NCI-H82 treated with DMSO at 0.1 percent for 48 hours (cell line): ENCODE measurements around the gene UROC1.

Source experiments
- DNase-seq: peaks from one replicate; lab custom pipeline; 2025; ENCODE audit not compliant: unreplicated experiment; lab: John Stamatoyannopoulos, UW

UROC1 gene

DNA sequence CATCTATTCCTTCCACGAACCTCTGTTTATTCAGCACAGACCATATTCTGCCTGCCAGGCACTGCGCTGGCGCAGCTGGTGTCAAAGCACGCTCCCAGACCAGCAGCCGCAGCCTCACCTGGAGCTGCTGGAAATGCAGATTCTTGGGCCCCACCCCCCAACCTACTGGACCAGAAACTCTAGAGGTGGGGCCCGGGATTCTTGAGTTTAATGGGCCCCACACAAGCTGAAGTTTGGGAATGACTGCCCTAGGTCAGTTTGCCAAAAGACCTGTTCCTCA lies 13.4 kb upstream of the UROC1 start:
- DNase-seq, result no peak

DNA sequence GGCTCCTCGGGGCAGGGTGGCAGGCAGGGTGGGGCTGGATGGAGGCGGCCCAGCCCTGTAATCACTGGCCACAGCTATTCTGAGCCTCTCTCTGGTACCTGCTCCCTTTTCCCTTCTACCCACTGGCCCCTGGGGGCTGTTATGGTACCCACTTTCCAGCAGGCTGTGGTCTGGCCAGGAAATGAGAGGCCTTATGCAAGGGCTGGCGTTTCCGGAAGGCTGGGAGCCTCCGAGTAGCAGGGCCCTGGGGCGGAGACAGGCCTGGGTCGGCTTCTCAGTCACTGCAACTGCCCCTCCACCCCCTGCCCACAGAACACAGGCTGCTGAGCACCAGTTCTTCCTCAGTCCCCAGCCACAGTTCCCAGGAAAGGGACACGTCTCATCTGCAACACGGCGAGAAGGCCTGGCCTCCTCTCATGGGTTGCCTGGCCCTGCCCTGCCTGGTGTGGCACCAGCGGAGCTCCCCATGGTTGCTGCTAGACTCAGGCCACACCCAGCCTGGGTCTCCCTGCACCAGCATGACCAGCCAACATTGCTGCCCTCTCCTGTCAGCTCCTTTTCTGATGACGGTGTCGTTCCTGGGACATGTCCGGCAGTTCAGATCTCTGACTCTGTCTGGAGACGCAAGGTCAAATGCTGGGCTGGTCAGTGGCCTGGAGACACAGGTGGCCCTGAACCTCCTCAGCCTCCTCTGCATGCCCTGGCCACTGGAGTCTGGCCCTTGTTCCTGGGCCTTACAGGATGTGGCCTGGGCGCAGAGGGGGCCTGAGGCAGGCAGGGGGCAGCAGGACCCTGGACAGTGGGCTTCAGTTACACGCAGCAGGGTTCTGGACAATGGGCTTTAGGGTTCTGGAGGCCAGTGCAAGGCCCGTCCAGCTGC lies 12.8 kb upstream of the UROC1 start:
- DNase-seq, result no peak

DNA sequence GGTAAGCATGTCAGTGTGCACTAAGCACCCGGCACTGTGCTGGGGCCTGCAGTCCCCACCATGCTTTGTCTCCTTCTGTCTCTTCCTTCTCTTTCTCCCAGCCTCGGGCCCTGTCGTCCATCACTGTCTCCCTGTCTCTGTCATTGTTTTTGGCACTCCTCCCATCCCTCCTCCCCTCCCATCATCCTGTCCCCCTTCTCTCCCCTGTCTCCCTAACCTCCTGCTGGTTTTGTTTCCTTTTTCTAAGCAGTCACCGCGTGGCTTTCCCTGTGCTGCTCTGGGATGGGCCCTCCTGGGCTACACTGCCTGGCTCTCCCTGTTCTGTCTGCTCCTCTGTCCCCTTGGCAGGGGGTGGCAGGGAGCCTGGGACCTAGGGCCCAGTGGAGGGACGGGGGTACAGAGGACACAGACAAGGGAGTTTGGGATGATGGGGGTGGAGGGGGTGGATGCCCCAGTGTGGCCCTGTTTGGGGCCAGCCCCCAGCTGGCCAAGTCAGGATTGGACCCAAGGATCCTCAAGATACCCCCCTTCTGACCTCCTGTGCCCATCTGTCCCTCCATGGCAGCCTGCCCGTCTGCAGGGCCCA lies 12.1 kb upstream of the UROC1 start:
- DNase-seq, result no peak

DNA sequence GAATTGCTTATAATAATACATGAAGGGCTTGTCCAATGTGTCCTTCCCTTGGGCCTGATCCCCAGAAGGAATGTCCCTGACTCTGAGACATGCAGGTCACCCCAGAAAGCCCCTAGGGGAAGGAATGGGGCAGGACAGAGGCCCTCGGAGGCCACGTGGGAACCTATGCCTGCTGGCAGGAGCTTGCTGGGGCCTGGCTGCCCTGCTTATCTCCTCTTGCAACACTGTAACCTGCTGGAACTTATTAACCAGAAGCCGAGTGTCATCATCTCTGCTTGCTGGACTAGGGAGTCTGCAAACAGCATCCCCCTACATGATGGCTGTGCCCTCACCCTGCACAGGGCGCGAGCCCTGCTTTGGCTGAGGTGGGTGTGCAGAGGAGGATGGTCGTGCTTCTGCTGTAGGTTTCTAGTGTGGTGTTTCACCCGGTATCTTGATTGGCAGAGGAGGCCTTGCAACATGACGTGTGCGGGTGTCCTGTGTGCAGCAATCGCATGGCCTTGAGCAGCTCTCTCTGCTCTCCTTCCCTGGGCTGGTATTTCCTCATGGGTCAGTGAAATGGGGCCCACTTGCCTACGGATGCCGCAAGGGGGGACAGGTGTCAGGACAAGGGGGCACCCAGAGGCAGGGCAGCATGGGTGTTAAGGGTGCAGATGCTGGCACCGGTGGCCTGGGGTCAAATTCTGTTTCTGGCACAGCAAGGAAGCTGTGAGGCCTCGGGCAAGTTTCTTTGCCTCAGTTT lies 11.4 kb upstream of the UROC1 start:
- no peak for DNase-seq

DNA sequence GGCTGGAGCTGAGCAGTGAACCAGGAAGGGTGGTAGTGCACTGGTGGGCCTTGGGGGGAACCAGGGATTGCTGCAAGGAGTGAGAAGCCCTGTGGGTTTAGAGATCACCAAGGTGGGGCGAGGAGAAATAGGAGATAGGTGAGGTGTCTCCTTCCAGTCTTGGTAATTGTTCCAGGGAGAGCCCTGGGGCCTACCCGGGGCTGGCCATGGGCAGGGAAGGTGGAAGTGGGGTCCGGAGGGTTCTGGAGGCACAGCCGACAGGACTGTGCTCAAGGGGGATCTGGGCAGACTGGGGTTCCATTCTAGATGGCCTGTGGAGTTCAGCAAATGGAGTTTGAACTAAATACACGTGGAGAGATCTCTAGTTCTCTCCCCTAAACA lies 10.8 kb upstream of the UROC1 start:
- DNase-seq, result no peak

DNA sequence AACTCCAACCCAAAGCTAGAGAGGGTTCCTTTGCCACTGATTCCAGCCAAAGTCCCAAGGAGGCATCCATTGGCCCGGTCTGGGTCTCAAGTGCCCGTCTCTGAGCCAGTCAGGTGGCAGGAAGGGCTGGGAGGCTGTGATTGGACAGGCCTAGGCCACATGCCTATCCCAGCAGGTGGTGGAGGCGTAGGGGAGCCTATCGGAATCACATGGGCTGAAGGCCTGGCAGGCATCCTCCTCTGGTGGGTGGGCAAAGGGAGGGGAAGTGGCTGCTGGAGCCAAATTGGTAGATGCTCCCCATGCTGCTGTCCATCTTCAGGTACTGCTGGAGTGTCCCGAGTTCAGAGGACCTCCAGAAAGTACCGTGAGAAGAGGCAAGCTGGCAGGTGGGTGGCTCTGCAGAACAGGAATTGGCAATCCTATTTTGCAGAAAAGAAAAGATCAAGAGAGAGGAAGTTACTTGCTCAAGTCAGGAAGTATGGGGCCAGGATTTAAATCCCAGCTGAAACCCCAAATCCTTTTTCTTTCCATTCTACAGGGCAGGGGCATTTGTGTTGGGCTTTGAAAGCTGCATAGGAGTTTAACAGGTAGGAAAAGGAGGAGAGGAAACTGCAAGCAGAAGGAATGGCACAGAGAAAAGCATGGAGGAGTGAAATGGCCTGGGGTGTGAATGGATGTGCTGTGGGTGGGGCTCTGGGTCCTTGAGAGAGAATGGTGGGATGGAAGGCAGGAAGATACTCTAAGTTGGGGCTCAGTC lies 10.1 kb upstream of the UROC1 start:
- no peak for DNase-seq

DNA sequence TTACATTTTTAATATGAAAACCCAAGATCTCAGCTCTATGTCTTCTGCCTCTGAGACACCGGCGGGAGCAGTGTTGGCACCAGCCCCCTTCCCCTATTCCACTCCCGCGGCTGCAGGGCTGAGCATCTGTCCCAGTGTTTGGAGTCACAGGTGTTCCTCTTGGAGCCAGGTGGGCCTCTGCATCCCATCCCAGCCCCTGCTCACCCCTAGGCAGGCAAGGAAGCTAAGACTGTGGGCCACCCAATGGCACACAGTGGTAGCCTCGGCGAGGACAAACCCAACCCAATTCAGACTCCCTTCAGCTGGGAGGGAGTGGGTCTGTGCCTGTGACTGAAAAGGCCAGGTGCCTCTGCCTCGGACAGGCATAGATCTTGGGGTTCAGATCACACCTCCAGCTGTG lies 9.4 kb upstream of the UROC1 start:
- DNase-seq, result no peak

DNA sequence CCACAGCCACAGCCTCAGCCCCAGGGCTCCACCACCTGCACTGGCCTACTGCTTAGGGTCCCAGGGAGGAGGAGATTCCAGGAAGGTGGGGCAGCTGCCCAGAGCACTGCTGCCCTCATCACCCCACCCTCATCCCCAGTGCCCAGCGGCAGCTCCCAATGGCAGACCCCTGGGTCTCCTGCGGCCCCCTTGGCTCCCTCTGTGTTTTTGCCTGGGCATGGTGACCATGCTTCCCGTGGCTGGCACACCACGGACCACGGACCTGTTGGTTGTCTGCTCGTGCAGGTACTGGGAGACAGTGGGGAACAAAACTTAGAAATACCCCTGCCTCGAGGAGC lies 9.1 kb upstream of the UROC1 start:
- no peak for DNase-seq

DNA sequence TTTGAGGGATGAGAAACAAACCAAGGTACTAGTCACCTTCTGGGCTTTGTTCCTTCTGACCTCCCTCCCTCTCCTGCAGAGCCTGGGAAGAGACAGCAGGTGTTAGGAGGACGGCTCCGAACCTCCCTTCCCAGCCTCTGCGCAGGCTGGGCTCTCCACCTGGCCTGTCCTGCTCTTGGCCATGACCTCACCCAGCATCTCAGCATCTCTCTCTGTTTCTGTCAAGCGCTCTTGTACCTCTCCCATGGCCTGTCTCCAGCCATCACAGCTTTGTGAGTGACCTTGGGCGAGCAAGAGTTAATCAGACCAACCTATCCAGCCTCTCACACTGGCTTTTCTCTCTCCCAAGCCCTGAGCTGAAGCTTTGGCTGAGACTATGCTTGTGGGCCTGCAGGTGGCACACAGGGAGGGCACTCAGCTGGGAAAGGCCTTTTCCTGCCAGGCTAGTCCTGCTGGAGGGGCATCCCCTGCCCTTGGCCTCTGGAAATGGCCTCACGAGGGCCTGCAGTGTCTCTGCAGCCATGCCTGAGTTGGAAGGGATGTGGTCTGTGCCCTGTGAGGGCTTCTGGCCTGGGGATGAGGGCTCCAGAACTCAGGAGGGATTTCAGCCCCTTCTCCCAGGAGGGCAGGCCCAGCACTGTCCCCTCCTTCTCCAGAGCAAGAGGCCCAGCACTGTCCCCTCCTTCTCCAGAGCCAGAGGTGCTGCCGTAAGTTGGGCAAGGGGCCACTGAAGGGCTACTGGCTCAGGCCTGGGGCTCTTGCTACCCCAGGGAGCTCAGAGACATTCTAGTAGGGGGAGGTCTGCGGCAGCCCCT lies 8.5 kb upstream of the UROC1 start:
- no peak for DNase-seq

DNA sequence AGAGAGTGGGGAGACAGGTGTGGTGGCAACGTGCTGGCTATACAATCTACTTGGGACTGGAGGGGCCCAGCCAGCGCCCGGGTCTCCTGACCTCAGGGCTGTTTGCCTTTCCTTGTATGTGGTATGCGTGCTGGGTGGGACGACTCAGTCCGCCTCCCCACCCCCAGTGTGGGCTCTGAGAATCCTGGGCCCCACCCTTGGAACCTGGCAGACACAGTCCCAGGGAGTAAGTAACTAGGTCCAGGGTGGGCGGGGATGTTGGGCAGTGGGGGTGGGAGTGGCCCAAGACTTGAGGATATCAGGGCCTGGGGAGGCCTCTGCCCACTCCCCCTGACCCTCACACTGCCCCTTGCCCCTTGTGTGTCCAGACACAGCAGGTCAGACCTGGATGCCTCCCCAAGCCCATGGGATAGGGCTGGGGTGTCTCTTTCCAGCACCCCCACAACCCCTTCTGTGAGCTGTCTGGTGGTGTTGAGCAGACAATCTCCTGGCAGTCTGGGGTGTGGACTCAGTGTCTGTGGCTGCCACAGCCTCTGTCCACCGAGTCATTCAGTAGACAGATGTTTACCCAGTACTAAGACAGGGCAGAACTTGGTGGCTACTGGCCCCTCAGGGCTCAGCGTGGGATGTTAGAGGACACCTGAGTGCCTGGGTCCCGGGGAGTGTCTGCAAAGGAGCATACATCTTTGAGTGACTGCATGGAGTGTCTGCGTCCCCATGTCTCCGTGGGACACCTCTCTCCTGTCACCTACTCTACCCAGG lies 7.7 kb upstream of the UROC1 start:
- no peak for DNase-seq

DNA sequence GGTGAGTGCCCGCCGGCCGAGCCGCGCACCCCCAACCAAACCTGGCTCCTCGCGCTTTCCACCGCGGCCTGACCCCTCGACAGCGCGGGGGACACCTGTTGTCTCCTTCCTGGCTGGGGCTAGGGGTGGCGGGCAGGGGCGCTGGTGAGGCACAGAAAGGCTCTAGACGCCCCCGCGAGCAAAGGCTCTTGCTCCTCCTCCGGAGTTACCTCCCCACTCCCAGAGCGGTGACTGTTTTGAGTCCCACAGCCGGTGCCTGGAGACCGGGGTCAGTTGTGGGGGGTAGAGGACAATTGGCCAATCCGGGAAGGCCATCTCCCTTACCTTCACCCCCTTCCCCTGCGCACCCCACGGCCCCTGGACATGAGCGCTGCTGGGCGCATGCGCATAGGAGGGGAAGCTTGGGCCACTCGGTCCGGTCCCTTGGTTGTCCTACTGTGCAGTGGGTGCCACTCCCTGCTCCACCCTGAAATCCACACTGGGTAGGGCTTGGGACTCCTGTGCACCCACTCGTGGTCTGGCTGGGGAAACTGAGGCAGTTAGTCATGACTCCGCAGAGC lies 6.9 kb upstream of the UROC1 start:
- no peak for DNase-seq

DNA sequence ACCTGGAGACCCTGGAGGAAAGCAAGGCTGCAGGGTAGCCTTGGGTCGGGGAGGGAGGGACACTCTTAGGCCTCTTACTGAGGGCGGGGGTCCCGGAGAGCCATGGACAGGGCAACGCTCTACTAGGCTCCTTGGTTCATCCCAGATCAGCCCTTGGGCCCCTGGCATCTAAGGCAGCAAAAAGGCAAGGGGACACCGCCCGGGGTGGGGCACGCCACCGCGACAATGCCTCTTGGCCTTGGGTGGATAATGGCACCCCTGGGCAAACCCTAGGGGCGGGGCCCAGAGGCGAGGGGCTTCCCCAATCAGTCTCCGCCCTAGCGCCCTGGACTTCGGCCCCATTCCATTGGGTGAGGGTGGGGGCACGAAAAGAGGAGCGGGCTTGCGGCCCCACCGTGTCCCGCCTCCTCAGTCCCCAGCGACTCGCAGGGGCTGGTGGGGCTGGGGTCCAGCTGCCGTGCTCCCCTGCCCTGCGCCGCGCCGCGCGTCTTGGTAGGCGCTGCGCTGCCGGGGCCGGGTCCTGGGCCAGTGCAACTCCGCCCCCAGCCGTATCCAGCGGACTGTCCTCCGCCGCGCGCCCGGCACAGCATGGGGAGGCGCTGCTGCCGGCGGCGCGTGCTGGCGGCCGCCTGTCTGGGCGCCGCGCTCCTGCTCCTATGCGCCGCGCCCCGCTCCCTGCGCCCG lies 6.3 kb upstream of the UROC1 start, which contains the start of gene CHST13:
Gene CHST13 (plus strand): TSS at position 411 of the 684 bp plus-strand sequence. CDS start 178 bp downstream, at position 589.
- DNase-seq, result no peak

DNA sequence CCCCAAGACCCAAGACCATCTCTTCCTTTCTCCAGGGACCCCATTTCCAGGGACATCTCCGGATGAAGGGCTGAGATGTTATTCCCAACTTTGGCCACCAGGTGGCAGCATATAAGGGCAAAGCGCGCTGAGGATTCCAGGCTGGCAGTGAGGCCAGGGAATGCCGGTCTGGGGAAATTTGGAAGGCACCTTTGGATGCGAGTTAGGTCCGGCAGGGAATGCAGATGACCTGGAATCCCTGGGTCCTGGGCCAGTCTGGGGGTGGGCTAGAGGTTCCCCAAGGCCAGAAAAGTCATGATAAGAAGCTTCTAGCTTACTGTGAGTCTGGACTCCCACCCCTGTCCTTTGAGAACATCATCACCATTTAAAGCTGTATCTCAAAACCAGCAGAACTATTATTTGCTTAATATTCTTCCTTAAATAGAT lies 4.8 kb upstream of the UROC1 start:
- DNase-seq, result peak; percentile 25

DNA sequence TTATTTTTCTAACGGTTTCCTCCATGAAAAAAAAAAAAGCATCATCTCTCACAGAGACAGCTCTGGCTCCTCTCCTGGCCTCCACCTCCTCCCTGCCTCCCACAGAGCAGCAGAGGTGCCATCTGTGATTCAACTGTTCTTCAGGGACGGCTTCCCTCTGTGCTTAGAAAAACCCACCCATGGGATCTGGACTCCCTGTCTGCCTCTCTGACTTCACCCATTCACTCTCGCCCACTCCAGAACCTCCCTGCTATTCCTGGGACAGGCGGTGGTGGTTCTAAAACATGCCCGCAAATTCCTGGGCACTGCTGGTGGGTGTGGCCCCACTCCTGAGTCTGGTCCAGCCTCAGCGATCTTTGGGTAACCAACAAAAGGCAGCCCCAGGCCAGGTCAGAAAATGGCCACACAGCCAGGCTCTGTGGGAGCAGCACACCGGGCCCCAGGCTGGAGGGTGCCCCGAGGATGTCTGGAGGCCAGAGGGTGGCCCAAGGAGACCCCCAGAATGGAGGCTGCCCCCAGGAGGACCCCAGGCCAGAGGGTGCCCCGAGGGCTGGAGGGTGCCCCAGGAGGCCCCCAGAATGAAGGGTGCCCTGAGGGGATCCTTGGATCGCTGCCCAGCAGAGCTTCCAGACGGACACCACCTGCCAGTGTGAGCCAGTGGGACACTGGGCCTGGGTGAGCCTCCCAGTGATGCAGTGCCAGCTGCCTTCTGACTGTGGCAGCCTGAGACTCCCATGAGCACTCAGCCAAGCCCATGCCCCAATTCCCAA lies 3.7 kb upstream of the UROC1 start:
- DNase-seq, result no peak

DNA sequence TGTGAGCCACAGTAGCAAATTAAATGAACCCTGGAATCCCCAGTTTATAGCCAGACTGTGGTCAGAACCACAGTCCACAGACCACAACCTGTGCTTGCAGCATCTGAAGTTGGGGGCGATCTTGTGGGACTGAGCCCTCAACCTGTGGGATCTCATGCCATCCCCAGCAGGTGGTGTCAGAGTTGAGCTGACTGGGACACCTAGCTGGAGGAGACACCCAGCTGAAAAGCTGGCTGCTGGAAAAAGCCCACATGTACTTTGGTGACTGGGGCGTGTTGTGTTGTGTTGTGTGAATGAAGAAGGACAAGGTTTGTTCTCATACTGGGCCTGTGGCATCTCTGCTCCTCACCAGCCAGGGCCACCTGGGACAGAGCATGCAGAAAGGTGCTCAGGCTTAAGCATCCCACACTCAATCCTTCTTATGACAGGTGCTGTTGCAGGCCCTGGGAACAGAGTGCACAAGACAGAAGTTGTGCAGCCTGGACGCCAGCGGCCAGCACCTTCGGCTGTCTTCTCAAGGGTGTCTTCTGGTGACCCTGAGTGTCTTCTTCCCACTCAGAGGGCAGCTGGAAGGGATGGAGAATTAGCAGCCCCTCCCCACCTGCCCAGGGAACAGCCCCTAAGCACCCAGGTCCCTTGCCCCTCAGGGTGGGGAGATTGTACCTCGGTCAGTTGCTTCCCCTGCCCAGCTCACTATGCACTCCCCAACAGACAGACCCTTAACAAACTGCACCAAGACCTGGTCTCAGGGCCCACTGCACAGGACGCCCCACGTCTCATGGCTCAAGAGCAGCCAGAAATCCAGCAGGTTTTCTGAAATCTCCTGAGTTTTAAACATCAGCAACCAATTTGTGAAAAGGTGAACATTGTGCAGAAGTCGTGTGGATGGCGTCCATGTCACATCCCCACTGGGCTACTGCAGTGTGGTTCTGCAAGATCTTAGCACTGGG lies 2.2 kb upstream of the UROC1 start:
- no peak for DNase-seq

DNA sequence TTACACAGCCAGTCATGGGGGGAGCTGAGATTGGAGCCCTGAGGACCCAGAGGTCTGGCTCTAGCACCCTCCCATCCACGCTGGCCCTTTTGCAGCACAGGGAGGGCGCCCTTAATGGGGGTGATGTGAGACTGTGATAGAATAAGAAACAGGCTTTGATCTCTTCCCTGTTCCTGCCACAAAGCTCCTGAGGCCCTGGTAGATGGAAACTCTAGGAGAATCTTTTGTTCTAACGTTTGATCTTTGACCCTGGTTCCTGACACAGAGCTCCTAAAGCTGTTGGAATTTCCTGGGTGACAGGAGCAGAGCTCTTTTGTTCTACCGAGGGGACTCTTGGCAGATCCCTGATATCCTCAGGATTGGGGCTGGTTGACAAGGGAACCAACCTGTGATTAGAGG lies 1.2 kb upstream of the UROC1 start:
- no peak for DNase-seq
